ENCODE measurements around the gene CBX7.

The CBX7 gene

GRCh38 chr22:39152511-39153219 lies at the start of gene CBX7:
TSS of gene CBX7 (minus strand) at chr22:39152680. CDS start at chr22:39152444, 236 bp downstream.
- in situ Hi-C loops (cut with HindIII; ENCODE audit: low sequenced_read_pairs): no loop called here

DNA sequence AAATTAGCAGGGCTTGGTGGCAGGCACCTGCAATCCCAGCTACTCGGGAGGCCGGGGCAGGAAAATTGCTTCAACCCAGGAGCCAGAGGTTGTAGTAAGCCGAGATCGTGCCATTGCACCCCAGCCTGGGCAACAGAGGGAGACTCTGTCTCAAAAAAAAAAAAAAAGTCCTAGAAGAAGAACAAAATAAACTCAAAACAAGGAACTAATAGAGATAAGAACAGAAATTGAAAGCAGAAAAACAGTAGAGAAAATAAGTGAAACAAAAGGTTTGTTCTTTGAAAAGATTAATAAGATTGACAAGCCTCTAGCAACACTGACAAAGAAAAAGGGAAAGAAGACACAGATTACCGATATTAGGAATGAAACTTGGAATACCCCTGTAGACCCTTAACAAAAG lies 45.1 kb upstream of the CBX7 start:
- in situ Hi-C loops (cut with HindIII; ENCODE audit: low sequenced_read_pairs): no loop called here

DNA sequence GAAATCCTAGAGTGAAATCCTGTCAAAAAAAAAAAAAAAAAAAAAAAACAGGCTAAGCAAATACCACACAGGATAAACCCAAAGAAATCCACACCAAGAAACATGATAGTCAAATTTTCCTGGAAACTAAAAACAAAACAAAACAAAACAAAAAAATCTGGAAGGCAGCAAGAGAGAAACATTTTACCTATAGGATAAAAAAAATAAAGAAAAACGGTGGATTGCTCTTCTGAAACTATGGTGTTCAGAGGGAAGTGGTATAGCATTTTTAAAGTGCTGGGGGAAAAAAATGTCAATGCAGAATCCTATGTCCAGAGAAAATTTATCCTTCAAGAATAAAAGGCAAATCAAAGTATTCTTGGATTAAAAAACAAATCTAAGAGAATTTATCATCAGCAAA lies 41.6 kb upstream of the CBX7 start:
- in situ Hi-C loops (cut with HindIII; ENCODE audit: low sequenced_read_pairs): no loop called here

GRCh38 chr22:39188809-39189208 lies 36.3 kb upstream of the CBX7 start:
- in situ Hi-C loops (cut with HindIII; ENCODE audit: low sequenced_read_pairs): no loop called here

GRCh38 chr22:39185601-39186012 lies 33.1 kb upstream of the CBX7 start:
- in situ Hi-C loops (cut with HindIII; ENCODE audit: low sequenced_read_pairs): no loop called here

GRCh38 chr22:39184586-39185577 lies 32.4 kb upstream of the CBX7 start:
- in situ Hi-C loops (cut with HindIII; ENCODE audit: low sequenced_read_pairs): no loop called here

GRCh38 chr22:39183991-39184585 lies 31.6 kb upstream of the CBX7 start:
- in situ Hi-C loops (cut with HindIII; ENCODE audit: low sequenced_read_pairs): no loop called here

DNA sequence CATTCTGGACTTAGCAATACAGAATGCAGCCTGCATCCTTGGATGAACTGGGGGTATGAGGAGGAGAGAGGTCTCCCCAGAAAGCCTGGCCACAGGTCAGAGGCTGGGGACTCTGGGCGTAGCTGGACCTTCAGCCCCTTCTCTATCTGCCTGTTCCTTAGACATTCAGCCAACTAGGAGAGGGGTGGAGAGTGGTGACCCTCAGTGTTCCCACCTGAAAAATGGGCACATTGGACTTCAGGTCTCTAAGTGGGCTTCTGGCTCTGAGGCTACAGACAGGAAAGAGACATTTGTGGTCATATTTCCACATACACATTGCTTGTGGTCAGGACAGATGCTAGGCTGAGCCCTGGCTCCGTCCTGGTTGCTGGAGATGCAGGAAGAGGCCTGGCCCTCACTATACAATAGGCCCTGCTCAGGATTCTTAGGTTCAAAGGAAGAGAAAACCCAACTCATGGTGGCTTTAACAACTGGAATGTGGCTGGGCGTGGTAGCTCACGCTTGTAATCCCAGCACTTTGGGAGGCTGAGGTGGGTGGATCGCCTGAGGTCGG lies 30.1 kb upstream of the CBX7 start:
- in situ Hi-C loops (cut with HindIII; ENCODE audit: low sequenced_read_pairs): no loop called here

DNA sequence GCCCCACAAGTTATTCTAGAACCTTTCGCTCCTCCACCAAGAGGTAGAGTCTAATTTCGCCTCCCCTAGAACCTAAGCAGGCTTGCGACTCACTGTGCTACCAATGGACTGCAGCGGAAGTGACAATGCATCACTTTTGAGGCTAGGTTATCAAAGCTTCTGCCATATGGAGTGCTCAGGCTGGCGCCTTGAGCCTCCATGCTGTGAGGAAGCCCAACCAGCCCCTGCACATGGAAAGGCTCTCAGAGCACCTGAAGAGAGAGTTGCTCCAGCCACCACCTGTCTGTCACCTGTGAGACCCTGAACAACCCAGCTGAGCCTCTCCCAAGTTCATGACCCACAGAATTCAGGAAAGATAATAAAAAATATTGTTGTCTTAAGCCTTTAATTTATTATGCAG lies 29.3 kb upstream of the CBX7 start:
- in situ Hi-C loops (cut with HindIII; ENCODE audit: low sequenced_read_pairs): no loop called here

- in situ Hi-C loops (cut with HindIII; ENCODE audit: low sequenced_read_pairs): no loop called here
Measured at GRCh38 chr22:39181356-39181755, 28.9 kb upstream of the CBX7 start.

DNA sequence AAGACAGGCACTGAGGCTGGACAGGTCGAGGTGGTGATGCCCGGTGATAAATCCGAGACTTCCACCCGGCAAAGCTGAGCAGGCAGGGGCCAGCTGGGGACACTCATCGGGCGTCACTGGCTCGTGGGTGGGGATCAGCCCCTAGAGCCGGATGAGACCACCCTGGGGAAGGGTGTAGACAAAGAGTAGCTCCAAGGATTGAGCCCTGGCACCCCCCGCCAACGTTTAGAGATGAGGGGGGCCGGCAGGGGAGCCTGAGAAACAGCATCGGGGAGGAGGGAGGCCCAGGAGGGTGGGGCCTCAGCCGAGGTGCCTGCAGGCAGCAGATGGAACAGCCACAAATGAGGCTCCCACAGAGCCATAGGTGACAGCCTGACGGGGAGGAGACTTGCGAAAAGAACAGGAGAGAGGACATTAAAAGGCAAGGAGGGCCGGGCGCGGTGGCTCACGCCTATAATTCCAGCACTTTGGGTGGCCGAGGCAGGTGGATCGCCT lies 27.4 kb upstream of the CBX7 start:
- in situ Hi-C loops (cut with HindIII; ENCODE audit: low sequenced_read_pairs): no loop called here

DNA sequence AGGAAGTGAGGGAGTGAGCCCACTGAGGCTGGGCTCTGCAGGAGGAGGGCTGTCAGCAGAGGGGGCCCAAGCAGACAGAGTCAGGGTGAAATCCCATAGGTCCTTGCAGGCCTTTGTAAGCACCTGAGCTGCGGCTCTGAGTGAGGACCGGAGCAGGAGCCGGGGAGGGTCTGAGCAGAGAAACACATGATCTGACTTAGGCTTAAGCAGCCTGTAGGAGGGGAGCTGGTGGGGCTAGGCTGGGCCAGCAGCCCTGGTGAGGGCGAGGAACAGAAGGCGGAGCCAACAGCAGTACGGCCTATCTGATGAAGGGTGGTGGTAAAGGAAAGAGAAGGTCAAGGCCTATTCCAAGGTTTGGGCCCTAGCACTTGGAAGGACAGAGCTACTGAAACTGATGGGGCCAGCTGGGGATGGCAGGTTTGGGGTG lies 26.9 kb upstream of the CBX7 start:
- in situ Hi-C loops (cut with HindIII; ENCODE audit: low sequenced_read_pairs): no loop called here

GRCh38 chr22:39178206-39179111 lies 26.0 kb upstream of the CBX7 start:
- in situ Hi-C loops (cut with HindIII; ENCODE audit: low sequenced_read_pairs): no loop called here

- in situ Hi-C loops (cut with HindIII; ENCODE audit: low sequenced_read_pairs): no loop called here
Measured at GRCh38 chr22:39177791-39178190, 25.3 kb upstream of the CBX7 start.

DNA sequence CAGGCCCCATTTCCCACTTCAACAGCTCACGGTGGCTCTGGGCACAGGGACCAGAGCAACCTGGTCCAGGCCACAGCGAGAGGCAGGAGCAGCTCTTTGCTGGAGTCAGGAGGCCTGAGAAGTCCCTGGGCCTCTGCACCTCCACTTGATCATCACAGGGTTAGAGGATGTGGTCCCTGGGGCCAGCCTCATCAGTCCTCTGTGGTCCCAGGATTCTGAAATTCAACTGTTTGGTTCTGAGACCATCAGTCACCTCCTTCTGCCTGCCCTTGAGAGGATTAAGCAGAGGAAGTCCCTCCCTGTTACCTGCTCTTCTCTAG lies 24.9 kb upstream of the CBX7 start:
- in situ Hi-C loops (cut with HindIII; ENCODE audit: low sequenced_read_pairs): no loop called here

DNA sequence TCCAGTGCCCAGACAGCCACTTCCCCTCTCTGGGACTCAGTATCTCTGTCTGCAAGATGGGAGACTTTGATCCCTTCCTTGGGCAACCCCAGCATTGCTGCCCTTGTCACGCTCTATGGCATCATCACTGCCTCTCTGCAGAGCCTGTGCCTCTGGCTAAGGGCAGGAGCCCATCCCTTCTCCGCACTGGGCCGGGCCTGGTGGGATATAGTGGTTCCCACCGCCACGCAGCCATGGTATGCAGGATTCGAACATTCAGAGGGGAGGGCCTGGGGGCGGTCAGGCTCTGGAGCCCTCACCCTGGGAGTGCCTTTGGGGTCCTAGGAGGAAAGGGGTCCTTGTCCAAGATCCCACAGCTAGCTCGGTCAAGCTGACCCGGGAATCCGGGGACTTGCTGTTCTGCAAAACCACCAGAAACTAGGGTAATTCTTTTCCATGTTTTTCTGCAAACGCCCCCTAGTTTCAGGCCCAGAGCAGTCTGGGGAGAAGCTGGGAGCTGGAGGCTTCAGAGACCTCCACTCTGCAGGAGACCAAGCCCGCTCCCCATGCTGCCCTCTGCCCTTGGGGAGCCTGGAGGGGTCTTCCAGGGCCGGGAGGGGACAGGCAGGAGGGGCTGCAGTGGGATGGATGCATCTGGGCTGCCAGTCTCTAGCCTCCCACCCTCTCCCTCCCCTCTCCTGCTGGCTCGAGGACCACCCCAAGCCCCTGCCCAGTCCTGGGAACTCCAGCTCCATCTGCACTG lies 24.4 kb upstream of the CBX7 start:
- in situ Hi-C loops (cut with HindIII; ENCODE audit: low sequenced_read_pairs): no loop called here

DNA sequence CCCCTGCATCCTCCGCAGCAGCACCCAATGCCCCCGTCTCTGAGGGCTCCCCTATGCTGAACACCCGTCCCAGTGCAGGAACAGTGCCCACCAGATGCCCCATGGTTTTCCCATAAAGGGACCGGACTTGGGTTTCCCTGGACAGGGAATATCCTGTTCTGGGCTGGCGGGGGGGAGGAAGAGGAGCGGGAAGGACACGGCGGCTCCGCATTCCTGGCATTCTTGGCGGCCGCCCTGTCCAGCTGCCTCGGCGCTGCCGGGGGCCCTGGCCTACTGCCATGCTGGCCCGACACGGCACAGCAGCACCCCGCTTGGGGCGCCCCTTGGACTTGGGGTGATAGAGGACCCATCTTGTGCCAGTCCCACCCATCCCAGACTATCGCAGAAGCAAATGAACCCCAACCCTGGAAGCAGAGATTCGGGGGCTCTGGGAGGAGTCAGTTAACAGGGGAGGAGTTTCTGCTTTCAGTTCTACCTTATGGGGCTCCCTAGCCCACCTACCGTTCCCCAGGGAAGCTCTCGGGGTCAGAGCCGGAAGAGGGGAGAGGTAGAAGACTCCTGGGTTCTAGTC lies 23.7 kb upstream of the CBX7 start:
- in situ Hi-C loops (cut with HindIII; ENCODE audit: low sequenced_read_pairs): no loop called here

DNA sequence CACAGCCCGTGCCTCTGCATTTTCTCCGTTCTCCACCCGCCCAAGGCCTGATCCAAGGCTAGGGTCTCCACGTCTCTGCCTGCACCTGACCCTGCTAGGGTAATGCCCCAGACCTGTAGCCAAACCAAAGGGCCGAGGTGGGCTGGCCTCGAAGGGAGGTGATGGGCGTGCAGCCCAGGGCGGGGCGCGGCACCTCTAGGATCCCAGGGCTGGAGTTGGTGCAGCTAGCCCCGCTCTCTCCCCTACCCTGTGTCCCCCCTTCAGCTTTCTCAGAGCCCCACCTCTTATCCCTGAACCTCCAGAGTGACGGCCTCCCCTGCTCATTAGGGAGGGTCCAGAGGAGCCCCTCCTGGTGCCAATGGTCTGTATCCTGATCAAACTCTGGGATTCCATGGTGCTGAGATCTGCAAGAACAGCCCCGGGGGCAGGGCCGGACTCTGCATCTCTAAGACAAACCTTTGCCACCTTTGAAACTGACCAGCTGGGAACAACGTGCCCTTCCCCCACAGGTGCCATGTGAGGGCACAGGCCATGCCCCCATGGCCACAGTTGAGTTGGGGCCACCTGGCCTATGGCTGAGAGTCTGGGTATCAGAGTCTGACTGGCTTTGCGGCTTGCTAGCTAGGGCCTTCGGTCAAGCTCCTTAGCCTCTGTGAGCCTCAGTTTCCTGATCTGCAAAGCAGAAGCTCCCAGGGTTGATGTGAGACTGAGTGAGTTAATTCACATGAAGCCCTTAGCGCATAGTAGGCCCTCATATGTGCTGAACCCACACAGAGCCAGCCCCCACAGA lies 23.1 kb upstream of the CBX7 start:
- in situ Hi-C loops (cut with HindIII; ENCODE audit: low sequenced_read_pairs): no loop called here
